CD4-positive, alpha-beta T cell treated with Interleukin-17A for 1 hour (primary cell): Measurements from ENCODE around the gene TMEM209.
"Not testable (repeated sequence)": the region's sequence is repeated elsewhere in the genome, so short reads cannot be mapped to it uniquely, and the experiment has no call there.

Experiments used
- DNase-seq: peaks from one replicate; pipeline ENCODE4 v3.0.0-alpha.2; 2020

The TMEM209 gene

DNA sequence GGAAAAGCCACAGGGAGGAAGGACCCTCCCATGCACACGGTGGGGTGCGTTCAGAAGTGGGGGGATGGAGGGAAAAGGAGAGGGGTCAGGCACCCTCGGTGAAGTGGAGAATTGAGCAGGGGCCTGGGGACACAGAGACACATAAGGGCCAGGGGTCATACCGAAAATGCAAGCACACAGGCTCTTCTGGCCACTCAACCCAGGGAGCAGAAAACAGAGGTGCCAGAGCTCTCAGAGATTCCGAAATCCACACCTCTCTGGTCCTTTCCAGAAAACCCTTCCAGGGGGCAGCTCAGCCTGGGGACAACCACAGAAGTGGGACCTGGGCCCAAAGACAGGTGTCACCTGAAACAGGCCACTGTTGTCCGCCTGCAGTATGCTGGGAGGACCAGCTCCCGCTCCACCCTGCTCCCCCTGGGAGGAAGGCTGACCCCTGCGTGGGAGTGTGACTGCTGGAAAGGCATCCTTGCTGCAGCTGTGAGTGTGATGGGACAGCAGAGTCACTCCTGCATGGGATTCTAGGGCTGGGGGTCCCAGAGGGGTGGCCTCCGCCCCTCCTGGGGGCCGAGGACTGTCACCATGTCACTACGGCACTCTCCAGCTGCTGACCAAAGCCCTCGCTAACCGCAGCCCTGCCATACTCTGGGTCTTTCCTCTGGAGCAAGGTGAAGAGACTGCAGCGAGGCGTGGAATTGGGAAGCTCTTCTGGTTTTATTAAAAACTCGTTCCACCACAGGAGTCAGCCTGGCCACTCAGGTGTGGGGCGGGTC lies 63.1 kb downstream of the TMEM209 start:
- DNase-seq, result no peak

DNA sequence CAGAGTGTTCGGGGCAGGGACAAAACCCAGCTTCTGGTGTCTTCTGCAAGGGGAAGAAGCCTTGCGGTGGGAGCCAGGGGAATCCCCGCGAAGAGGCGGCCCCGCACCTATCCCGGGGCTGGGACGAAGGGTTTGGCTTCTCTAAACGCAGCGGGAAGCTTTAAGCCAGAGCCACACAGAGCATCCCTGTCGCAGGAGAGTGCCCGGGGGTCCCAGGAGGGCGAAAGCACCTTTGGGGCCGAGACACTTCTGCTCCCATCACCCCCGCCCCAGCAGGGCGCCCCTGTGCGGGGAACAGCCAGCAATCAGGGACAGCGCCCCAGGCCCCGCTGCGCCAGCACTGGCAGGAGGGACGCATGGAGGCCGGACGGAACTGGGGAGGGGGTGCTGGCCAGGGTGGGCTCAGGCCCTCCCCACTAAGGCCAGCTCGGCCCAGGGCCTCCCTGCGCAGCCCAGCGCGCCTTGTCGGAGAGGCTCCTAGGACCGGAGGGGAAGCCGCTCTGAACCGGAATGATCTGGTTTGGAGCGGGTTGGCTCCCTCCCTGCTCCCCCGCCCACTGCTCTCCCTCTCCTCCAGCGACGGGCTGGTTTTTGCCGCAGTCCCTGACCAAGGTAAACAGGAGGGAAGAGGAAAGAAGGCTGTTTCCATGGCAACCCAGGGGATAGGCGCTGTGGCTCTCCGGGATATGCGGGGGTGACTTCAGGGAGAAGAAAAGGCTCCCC lies 63.9 kb downstream of the TMEM209 start:
- peak; percentile 37 for DNase-seq

DNA sequence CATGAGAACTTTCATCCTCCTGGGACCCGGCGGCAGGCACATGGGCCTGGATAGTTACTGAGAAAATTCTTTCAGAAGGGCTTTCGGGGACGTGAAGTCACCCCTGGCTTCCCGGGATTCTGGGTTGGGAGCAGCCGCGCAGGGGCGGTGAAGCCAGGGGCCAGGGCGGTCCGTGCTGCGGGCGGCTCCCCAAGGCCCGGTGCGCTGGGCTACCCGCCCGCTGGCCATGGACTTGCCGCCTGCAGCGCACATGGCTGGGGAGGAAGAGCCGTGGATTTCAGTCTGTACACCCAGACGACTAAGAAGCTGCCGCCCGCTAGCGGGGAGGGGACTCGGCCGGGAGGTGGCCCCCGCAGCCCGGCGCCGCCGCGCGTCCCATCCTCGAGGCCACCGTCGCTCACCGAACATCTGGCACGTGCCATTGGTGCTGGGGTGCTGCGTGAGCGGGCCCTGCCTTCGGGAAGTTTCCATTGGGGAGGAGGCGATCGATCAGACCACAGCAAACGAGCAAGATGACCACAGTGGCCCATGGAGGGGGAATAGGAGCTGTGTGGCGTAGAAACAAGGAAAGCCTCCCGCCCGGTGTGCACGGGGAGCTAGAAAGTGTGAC lies 64.5 kb downstream of the TMEM209 start:
- DNase-seq, result no peak

DNA sequence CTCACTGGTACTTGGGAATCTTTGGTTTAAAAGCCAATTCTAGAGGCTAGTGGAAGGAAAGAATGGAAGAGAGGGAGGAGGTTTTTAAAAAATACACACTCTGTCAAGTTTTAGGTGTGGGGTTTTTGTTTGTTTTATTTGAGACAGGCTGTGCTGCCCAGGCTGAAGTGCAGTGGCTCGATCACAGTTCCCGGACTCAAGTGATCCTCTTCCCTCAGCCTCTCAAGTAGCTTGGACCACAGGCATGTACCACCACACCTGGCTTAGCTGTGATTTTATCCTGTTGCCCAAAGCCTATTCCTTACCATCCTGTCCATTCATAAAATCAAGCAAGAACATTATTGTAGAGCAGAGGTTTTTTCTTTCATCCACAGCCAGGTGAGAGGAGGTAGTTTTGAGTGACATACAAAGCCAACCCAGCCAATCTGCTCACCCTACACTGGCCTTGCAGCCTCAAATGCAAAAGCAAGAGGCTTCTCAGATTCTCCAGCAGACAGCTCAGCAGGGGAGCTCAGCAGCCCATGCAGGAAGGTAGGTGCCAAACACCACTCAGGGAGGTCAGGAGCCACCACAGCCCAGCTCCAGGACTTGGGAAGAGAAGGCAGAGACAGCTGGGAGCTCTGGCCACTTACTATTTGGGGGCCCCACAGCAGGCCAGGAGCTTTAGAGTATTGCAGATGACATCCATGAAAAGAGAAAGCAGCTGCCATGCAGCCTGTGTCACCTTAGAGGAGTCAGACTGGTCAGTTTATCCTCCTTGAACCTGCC lies 65.8 kb downstream of the TMEM209 start:
- DNase-seq, result no peak

DNA sequence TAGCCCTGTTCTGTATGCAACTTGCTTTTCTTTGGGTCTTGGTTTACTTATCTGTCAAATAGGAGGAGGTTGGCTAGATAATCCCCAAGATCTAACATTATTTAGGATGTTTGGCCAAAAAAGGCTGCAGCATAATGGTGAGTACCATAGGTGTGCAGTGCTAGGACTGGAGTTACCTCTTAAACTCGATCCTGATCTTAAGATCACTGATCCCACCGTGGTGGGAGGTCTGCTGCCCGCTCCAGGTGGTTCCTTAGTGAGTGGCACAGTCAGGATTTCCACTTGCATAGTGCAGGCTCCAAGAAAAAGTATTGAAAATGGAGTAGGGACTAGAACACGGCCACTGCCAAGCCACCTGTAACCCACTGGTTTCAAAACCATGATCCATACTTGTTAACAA lies 68.0 kb downstream of the TMEM209 start:
- no peak for DNase-seq

DNA sequence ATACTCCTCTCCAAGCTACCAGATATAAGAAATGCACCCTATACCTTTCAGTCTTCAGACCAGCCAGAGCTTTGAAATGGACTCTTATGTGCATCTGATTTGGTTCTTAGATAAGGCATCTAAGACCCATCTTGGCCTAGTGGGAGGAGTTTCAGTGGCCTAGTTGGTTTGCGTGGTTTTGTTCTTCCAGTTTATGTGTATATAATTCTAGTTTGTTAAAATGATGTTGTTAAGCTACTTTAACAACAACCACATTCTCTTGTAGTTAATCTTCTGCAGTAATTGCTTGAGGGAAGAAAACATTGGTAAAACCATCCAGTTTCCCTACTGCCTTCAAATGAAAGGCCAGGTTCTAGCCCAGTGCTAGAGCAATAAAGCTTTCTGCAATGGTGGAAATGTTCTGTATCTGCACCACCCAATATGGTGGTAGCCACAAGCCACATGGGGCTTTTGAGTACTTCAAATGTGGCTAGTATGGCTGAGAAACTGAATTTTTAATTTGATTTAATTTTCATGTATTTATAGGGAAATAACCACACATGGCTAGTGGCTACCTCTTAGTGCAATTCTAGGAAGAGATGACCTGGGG lies 68.5 kb downstream of the TMEM209 start:
- DNase-seq, result no peak

DNA sequence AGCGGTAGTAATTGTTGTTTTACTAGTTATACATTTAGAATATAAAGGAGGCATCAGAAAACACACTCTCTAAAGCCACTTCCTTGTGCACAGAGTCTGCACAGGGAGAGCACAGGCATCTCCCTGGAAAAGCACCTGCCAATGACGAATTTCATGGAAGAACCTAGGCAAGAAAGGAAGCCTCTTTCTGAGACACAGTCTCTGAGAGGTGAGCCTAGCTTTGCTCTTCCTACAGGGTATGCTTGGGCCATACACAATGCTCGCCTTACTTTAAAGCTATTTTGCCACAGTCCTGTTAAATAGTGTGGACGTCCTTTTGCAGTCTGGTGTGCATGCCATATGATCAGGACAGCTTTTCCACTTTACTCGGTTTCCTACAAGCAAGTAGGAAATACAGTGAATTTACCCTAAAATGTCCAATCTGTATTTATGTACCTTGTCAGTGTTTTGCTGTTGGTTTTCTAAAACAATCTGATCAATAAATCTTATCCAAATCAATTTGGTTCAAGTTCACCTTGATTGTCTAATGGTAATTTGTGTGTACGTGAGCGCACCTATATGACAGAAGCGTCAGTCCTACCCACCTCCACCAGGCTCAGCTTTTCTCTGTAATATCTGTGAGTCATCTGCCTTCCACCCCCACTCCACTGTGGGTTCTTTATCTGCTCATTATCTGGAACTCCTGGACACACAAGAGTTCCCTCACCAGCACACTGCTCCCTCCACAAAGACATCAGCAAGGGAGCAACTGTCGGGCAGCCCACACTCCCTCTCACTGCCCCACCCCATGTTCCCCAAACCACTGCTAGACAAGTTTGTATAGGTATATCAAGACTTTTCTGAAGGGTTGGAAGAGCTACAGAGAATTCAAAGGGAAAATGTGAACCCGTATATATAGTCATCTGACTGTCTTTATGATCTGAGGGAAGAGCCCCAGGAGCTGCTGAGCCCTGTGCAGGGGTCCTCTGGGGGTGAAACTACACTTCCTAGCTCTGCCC lies 69.7 kb downstream of the TMEM209 start:
- DNase-seq, result no peak

DNA sequence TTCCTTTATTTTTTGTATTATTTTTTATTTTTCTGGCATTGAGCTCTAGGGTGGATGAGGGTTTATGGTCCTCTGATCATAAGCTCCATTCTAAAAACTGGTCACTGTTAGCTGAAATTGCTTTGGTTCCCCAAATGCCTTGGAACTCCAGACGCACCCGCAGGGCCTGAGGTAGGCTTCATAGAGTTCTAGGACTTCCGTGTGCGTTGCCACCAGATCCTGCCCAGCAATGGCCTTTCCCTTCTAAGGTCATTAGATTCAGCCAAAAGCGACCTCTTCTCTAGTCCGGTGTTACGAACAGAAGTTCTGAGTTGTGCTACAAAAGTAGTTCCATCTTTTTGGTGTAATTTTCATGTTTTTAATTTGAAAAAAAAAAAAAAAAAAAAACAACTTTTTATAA lies 70.5 kb downstream of the TMEM209 start:
- DNase-seq, result no peak

DNA sequence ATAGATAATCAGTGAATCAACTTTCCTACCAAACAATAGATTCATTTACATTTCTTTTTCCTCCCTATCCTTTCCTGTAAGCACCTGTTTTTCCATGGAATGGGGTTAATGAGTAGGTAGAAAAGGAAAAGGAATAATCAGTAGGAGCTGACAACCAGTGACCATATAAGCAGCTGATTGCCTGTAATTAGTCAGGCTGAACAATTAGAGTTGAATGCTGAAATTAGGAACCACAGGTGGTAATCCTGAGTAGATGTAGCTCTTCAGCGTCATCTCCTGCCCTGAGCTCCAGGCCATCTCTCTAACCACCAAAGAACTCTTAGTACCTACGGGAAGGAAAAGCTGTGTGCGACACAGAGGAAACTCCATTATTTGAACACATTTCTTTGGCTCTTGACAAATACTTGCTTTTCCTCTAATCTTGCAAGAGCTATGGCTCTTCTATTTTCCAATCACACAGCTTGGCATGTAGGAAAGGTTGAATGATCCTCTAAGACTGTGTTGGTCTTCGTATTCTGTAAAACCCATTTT lies 71.0 kb downstream of the TMEM209 start:
- no peak for DNase-seq

DNA sequence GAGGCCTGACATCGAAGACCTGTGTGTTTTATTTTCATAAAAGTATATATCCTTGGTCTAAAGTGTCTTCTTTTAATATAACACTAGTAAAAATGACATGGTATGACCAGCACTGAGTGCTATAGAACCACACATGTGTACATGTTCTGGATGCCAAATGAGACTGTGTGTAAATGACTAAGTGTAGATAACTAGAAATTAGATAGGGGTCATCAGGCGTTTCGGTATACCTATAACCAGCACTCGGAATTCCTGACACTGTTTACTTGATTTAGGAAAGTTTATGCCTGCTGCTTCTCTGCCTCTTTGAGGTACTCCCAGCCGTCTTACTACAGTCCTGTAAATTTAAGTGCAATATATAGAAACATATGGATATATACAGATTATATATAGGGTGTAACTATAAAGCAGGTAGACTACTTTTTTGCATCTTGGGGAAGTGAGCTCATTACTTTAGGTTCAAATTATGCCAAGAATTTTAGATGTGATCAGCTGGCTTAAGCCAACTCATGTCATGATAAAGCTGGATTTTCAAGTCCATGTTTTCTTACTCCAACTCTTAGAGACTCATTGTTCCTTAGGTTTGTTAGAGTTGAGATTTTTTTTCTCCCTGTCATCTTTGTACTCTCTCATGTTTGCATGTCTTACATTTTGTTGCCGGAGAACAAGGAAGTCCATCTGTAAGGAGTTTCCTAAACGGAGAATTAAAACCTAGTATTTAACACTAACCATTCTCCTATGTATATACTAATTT lies 72.0 kb downstream of the TMEM209 start:
- no peak for DNase-seq

DNA sequence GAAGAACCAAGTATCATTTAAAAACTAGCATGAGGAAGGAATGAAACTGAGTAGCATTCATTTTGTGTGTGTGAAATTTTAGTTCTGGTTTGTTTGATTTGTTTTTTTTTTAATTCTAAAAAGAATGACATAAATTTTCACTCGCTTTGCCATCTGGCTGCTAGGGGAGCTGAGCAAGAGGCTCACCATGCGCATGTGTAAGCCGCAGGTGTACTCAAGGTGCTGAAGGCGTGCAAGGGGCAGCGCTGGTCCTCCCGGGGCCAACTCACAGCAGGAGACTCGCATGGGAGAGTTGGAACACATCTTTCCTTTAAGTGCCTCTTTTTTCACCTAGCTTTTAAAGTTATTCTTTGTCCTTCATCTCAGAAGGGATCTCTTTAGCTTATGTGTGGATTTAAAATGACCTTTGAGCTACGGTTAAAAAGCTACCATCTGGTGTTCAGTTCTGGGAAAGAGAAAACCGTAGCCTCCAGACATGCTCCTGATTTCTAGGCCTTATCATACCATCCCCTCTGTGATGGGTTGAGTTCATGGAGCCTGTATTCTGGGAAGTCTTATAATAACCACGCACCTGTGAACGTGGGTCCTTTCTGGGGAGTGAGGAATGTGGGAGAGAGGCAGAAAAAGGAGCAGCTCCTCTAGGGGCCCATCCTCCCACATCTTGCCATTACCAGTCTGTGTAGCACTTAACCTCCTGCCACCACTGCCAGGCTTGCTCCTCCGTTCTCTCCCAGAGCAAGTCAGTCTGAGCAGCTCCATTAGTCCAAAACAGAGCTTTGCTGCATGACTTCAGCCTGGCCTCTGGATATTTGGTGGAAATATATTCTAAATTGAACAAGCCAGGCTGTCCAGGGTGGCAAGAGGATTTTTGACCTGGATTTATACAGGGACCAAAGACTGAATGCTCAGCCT lies 73.0 kb downstream of the TMEM209 start:
- DNase-seq, result no peak

DNA sequence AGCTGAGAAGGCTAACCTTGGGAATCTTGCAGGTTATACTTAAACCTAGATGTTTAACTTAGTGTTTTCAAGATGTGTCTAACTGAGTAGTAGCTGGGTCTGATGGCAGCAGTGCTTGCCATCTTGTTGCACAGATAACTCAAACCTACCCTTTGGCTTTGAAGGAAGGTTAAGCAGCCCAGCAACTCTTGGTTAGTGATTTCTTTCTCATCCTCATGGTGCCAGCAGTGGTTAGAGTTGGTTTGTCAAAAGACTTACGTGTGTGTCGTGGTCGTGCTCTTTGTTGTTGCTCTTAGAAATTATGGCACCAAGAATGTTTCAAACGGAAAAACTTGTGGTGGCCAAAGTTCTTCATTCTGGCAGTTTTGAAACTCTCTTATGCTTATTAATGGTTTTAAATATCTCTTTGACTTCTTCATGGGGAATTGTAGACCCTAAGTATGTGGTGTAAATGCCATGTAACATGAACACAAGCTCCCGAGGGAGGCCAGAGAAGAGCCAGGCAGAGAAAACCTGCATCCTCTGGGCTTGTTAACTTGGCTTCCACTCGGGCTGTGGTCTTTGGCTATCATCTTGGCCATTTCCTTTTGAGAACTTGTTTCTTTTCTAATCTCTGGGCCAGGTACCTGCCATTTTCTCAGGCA lies 73.9 kb downstream of the TMEM209 start:
- no peak for DNase-seq

DNA sequence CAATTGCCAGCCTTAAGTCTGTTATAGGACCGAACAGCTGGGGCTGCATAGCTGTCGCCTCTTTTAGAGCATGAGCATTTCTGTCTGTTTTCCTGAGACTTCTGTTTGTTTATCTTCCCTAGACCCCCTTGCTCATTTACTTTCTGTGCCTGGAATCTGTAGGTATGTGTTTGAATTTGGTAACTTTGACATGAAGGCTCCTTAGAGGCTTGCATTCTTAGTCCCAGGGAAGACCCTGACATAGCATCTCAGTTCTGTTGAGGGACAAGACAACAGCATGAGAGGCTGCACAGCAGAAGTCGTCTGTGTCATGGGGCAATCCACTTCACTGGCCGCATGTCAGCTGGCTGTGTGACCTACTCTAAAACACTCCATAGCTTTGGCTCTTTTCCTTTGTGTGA lies 76.2 kb downstream of the TMEM209 start:
- no peak for DNase-seq

DNA sequence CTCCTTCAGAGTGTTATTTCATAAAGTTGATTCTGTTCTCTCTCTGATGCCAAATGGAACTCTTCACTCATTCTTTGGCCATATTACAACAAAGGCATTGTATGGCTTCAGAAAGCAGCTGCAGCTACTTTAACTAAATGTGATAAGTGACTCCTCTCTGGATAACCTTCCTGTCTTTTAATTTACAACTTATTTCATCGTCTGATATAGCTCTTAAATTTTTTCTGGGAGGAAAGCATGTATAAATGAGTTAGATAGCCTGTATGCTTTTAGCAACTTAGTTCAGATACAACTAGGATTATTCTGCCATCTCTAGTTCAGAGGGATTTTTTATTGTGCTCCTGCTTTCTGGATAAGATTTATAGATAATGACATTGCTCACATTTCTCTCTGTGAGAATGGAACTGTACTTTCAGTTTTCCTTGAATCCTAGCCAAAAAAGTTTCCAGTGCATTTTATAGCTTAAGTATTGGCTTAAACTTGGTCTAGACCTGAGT lies 77.3 kb downstream of the TMEM209 start:
- no peak for DNase-seq

DNA sequence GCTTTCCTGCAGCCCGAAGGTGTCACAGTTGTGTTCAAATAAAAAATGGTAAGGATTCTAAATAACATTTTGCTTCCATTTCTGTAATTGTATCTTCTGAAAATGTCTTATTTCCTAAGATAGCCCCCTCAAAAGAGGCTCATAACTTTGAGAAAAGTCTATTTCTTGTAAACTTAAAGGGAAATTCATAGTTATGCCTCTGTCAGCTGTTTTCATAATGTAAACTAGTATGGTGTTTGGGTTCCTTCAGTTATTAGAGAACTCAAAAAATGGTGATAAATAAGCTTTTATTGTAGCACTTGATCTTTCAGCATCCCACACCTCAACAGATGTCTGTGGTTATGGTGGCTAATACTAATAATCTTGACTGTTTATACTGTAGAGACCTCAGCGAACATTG lies 77.8 kb downstream of the TMEM209 start:
- no peak for DNase-seq

DNA sequence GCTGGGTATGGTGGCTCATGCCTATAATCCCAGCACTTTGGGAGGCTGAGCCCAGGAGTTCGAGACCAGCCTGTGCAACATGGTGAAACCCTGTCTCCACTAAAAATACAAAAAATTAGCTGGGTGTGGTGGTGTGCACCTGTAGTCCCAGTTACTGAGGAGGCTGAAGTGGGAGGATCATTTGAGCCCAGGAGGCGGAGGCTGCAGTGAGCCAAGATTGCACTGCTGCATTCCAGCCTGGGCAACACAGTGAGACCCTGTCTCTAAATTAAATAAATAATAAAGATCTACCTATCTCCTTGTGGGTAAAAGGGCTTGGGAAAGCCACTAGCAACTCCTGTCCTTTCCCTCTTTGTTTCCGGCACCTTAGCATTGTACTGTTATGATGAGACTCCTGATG lies 78.4 kb downstream of the TMEM209 start:
- DNase-seq, result not testable (repeated sequence)

DNA sequence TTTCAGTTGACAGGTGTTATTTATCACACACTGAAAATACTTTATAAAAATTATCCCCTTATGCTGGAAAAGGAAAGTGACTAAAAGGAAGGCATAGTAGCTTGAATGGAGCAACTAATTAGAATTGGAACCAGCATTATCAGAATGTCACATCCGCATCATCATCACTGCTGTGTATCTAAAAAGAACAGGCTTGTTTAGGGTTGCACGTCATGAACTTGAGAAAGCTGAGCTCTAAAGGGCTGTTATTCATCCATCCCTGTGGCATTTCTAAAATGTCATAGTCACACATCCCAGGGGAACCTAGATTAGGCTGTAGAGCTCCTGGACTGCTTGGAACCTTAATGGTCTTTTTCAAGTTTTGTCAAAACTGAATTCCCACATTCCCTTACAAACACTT lies 80.5 kb downstream of the TMEM209 start:
- DNase-seq, result no peak

DNA sequence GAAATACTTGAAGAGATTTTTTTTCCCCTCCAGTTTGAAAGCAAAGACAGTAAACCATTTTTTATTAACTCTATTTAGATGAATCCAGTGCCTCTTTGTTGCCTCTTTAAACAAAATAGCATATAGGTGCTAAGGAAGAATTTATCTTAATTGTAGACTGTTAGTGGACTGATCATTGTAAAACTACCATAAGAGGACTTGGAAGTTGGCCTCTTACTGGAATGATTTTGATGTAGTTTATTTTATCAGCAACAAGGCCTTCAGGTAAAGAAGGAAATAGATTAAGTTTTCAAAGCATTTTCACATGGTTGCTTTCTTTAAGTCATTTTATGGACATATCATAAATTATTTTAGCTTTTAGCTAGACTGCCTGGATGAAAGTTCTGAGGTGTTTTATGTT lies 81.7 kb downstream of the TMEM209 start:
- no peak for DNase-seq

DNA sequence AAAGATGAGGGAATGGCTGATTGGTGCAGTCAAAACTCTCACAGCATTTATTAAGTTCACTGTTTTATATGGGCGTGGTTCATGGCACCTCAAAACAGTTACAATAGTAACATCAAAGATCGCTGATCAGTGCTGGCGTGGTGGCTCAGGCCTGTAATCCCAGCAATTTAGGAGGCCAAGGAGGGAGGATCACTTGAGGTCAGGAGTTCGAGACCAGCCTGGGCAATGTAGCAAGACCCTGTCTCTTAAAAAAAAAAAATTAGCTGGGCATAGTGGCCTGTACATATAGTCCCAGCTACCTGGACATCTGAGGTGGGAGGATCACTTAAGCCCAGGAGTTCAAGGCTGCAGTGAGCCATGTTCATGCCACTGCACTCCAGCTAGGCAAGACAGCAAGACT lies 86.4 kb downstream of the TMEM209 start:
- DNase-seq, result no peak
